GM23248 (cell line): ENCODE results near the gene MEGF11. TPM values are rescaled to one million over a fixed set of nuclear protein-coding genes. Genes with fewer than 3 reads are reported as not detected.

ENCODE experiments used
- DNase-seq: peaks from one replicate; pipeline ENCODE4 v3.0.0-alpha.2; 2015
- H2AFZ ChIP-seq: fragments of 200-600 bp; sonication (generic); 2 replicates; pipeline ENCODE4 v1.6.1; 2016; ENCODE audit warnings: antibody characterized with exemption
- H3F3A ChIP-seq: fragments of 200-600 bp; sonication (generic); 2 replicates; pipeline ENCODE4 v1.6.1; 2016; ENCODE audit warnings: mild to moderate bottlenecking, antibody characterized with exemption, mixed run types; ENCODE audit not compliant: insufficient read depth
- H3K27ac ChIP-seq: fragments of 200-600 bp; sonication (generic); 2 replicates; pipeline ENCODE4 v1.5.1; 2016; ENCODE audit warnings: mild to moderate bottlenecking
- H3K27me3 ChIP-seq: fragments of 200-600 bp; sonication (generic); replicated peaks from 2 replicates; pipeline ENCODE4 v1.6.1; 2016; ENCODE audit warnings: mild to moderate bottlenecking; ENCODE audit not compliant: insufficient read depth
- H3K36me3 ChIP-seq: fragments of 200-600 bp; sonication (generic); 2 replicates; pipeline ENCODE4 v1.6.1; 2016; ENCODE audit warnings: low read depth, mild to moderate bottlenecking
- H3K4me1 ChIP-seq: fragments of 200-600 bp; sonication (generic); 2 replicates; pipeline ENCODE4 v1.6.1; 2016; ENCODE audit warnings: mild to moderate bottlenecking; ENCODE audit not compliant: insufficient read depth
- H3K4me2 ChIP-seq: fragments of 200-600 bp; sonication (generic); one replicate; pipeline ENCODE4 v1.6.1; 2016; ENCODE audit warnings: mild to moderate bottlenecking; ENCODE audit not compliant: unreplicated experiment
- H3K4me3 ChIP-seq: fragments of 200-600 bp; sonication (generic); 2 replicates; pipeline ENCODE4 v1.5.1; 2016; ENCODE audit warnings: mild to moderate bottlenecking
- H3K79me2 ChIP-seq: fragments of 200-600 bp; sonication (generic); 2 replicates; pipeline ENCODE4 v1.6.1; 2016; ENCODE audit warnings: mild to moderate bottlenecking; ENCODE audit not compliant: insufficient read depth
- H3K9ac ChIP-seq: fragments of 200-600 bp; sonication (generic); 2 replicates; pipeline ENCODE4 v1.6.1; 2016; ENCODE audit warnings: mild to moderate bottlenecking
- H3K9me2 ChIP-seq: fragments of 200-600 bp; sonication (generic); 2 replicates; pipeline ENCODE4 v1.6.1; 2016; ENCODE audit warnings: mixed run types, mild to moderate bottlenecking, moderate library complexity; ENCODE audit not compliant: insufficient read depth
- H3K9me3 ChIP-seq: fragments of 200-600 bp; sonication (generic); one replicate; pipeline ENCODE4 v1.6.1; 2017; ENCODE audit warnings: low read depth
- H4K20me1 ChIP-seq: fragments of 200-600 bp; sonication (generic); 2 replicates; pipeline ENCODE4 v1.6.0; 2016; ENCODE audit not compliant: insufficient read depth
- EZH2 ChIP-seq: fragments of 200-600 bp; sonication (generic); IDR thresholded peaks from 2 replicates; pipeline ENCODE4 v1.6.1; 2018; ENCODE audit warnings: antibody characterized with exemption, mild to moderate bottlenecking; ENCODE audit not compliant: insufficient read depth, poor library complexity, severe bottlenecking
- EZH2phosphoT487 ChIP-seq: fragments of 200-600 bp; sonication (generic); IDR thresholded peaks from 2 replicates; pipeline ENCODE4 v1.6.1; 2018; ENCODE audit warnings: antibody characterized with exemption, moderate library complexity, mild to moderate bottlenecking, low read depth; ENCODE audit not compliant: insufficient read depth
- WGBS, 2 experiments: methylation state at CpG; one replicate each; pipeline ENCODE4 v1.1.6; 2015 to 2017; ENCODE audit warnings: low lambda C conversion rate in 2 of 2, low coverage in 1 of 2; ENCODE audit errors: missing lambda C conversion rate in 2 of 2; 5-methylcytosine and 5-hydroxymethylcytosine counted together
- in situ Hi-C: fragments of 300-500 bp; cut with MboI; formaldehyde crosslinking; loops from 2 replicates; pipeline ENCODE4 v1.15.0; 2020
- polyA plus RNA-seq: library from polyadenylated mRNA; unstranded; fragments of >200 nt; fragmentation: Nextera tagmentation; extraction: Ambion mirVana; gene quantifications from 2 replicates; pipeline ENCODE4 v1.2.1, GENCODE V29; 2016
- total RNA-seq: library from RNA; depleted of rRNA; stranded (reverse); fragments of >200 nt; shearing (Covaris generic); gene quantifications from 2 replicates; pipeline ENCODE4 v1.2.3, GENCODE V29; 2014

MEGF11 gene
- total and polyA plus RNA-seq, 2 experiments from 2014 or later, result 0.14 TPM; not detected in 1

DNA sequence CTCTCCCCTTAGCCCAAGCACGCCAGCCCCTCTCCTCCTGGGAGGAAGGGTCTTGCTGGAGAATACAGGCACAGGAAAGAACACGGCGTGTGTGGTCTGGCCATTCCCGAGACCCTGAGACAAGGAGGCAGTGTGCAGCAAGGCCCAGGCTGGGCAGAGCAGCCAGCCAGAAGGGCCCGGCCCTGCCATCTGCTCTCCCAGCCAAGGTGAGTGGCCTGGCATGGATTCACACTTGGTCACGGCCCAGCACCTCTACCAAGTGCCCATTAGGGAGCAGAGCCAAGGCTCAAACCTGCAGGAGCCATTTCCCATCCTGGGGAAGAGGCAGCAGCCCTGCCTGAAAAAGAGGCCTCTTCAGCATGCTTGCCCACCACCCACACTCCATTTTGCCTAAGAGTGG is 28.6 kb downstream of the MEGF11 start:
- 58% methylated on average over 6 of the region's 6 CpGs for WGBS, 2 experiments
- no peak for DNase-seq
- H3K4me2 ChIP-seq, result no peak overlapping the region
- no peaks in the 10 kb centered on the region for H4K20me1 ChIP-seq
- H3K9me3 ChIP-seq, result no peaks in the 10 kb centered on the region
- H3F3A ChIP-seq, result no peaks in the 10 kb centered on the region
- no peaks in the 10 kb centered on the region for H3K36me3 ChIP-seq
- TF ChIP-seq EZH2phosphoT487 (no peak), EZH2 (no peak)
- no peak overlapping the region for H3K4me3 ChIP-seq
- no peak overlapping the region for H3K27ac ChIP-seq
- in situ Hi-C loops, result no loop called here
- H3K27me3 ChIP-seq, result peaks cover 34% of the 10 kb centered on the region
- no peak overlapping the region for H3K9ac ChIP-seq
- H3K9me2 ChIP-seq, result no peaks in the 10 kb centered on the region
- H2AFZ ChIP-seq, result no peak overlapping the region
- H3K4me1 ChIP-seq, result no peaks in the 10 kb centered on the region
- no peaks in the 10 kb centered on the region for H3K79me2 ChIP-seq

DNA sequence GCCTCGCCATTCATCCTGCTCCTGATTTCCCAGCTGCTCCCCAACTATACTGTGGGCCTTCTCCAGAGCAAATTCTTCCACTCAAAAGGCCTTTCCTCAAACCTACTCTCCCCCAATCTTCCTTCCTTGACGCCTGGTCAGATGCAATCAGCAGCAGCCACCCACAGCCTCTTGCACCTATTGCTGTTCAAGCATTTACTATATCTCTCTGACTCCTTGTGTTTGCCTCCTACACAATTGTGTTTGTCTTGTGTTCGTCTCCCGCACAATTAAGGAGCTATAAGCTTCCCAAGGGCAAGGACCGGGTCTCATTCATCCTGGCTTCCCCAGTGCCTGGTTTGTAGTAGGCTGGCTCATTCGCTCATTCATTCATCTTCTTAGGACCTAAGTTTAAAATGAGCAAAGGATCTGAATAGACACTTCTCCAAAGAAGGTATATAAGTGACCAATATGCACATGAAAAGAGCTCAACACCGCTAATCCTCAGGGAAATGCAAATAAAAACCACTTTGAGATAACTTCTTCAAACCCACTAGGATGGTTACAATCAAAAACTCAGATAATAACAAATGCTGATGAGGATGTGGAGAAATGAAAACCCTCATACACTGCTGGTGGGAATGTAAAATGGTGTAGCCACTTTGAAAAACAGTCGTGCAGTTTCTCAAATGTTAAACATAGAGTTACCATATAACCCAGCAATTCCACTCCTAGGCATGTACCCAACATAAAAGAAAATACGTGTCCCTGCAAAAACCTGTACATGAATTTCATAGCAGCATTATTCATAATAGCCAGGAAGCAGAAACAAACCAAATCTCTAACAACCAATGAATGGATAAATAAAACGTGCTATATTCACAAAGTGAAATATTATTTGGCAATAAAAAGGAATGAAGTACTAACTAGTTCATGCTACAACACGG is 31.0 kb downstream of the MEGF11 start:
- H3K79me2 ChIP-seq, result no peaks in the 10 kb centered on the region

DNA sequence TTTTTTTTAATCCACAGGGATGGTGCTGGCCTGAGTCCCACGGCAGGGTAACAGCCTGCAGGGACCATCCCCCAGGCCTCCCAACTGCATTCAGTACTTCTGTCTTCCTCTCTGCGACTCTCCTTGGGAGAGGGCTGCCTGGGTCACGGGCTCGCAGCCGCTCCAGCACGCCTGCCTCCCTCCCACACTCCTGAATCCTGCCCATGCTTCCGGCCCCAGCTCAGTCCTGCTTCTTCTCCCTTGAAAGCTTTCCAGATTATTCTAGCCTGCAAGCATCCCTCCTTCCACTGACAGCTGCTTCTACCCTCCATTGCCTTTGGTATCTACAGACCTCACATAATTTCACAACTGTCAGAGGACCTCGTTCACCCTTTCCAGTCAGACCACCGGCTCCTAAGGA is 32.4 kb downstream of the MEGF11 start:
- WGBS, 2 experiments, result 34 to 41% methylated on average over 9 of the region's 9 CpGs
- H2AFZ ChIP-seq, result no peak overlapping the region
- no peak overlapping the region for H3K4me3 ChIP-seq
- no peaks in the 10 kb centered on the region for H4K20me1 ChIP-seq
- no peak overlapping the region for H3K9ac ChIP-seq
- H3K27me3 ChIP-seq, result peaks cover 45% of the 10 kb centered on the region
- no peaks in the 10 kb centered on the region for H3K36me3 ChIP-seq
- no peak for DNase-seq
- in situ Hi-C loops, result no loop called here
- no peaks in the 10 kb centered on the region for H3K79me2 ChIP-seq
- no peaks in the 10 kb centered on the region for H3K9me2 ChIP-seq
- TF ChIP-seq EZH2phosphoT487, result no peak
- no peak for TF ChIP-seq EZH2
- no peaks in the 10 kb centered on the region for H3K4me1 ChIP-seq
- no peaks in the 10 kb centered on the region for H3K9me3 ChIP-seq
- no peak overlapping the region for H3K4me2 ChIP-seq
- H3F3A ChIP-seq, result no peaks in the 10 kb centered on the region
- H3K27ac ChIP-seq, result no peak overlapping the region

More for the DNA sequence above, 31.0 kb downstream of the MEGF11 start:
- peaks cover 47% of the 10 kb centered on the region for H3K27me3 ChIP-seq
- WGBS, 2 experiments, result 39 to 40% methylated on average over 11 of the region's 11 CpGs
- DNase-seq, result no peak
- H3K36me3 ChIP-seq, result no peaks in the 10 kb centered on the region
- H4K20me1 ChIP-seq, result no peaks in the 10 kb centered on the region
- H3K27ac ChIP-seq, result no peak overlapping the region
- H3K4me2 ChIP-seq, result no peak overlapping the region
- no peak overlapping the region for H3K4me3 ChIP-seq
- no peaks in the 10 kb centered on the region for H3F3A ChIP-seq
- H3K9ac ChIP-seq, result no peak overlapping the region
- TF ChIP-seq EZH2phosphoT487 (no peak), EZH2 (no peak)
- H3K4me1 ChIP-seq, result no peaks in the 10 kb centered on the region
- no peaks in the 10 kb centered on the region for H3K9me3 ChIP-seq
- in situ Hi-C loops, result no loop called here
- H2AFZ ChIP-seq, result no peak overlapping the region
- H3K9me2 ChIP-seq, result no peaks in the 10 kb centered on the region

DNA sequence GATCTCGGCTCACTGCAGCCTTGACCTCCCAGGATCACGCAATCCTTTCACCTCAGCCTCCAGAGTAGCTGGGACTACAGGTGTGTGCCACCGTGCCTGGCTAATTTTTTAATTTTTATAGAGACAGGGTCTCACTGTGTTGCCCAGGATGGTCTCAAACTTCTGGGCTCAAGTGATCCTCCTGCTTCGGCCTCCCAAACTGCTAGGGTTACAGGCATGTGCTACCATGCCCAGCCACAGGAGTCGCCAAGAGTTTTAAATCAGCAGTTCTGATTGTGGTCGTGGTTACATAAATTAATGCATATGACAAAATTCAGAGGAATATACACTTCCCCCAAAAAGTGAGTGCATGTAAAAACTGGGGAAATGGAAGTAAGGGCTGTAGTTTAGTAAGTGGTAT is 32.9 kb downstream of the MEGF11 start:
- Histone ChIP-seq H3K36me3 (no peaks in the 10 kb centered on the region), H3K4me3 (no peak overlapping the region), H3K9ac (no peak overlapping the region), H4K20me1 (no peaks in the 10 kb centered on the region), H3K4me1 (no peaks in the 10 kb centered on the region), H2AFZ (no peak overlapping the region), H3K4me2 (no peak overlapping the region), H3K27ac (no peak overlapping the region), H3K27me3 (peaks cover 45% of the 10 kb centered on the region), H3K79me2 (no peaks in the 10 kb centered on the region), H3K9me2 (no peaks in the 10 kb centered on the region), H3F3A (no peaks in the 10 kb centered on the region), H3K9me3 (no peaks in the 10 kb centered on the region)
- TF ChIP-seq EZH2phosphoT487 (no peak), EZH2 (no peak)
- in situ Hi-C loops, result no loop called here
- no peak for DNase-seq
- WGBS, 2 experiments, result 76 to 81% methylated on average over 6 of the region's 6 CpGs
